LNCAP (cell line): ENCODE data around the gene MGAT4A.

Experiments used
- TF ChIP-seq, protein P1 (sequence below): fragments of 450-650 bp; IDR thresholded peaks from 2 replicates; pipeline ENCODE4 v1.5.1; 2017; ENCODE audit warnings: mild to moderate bottlenecking

MGAT4A gene

DNA sequence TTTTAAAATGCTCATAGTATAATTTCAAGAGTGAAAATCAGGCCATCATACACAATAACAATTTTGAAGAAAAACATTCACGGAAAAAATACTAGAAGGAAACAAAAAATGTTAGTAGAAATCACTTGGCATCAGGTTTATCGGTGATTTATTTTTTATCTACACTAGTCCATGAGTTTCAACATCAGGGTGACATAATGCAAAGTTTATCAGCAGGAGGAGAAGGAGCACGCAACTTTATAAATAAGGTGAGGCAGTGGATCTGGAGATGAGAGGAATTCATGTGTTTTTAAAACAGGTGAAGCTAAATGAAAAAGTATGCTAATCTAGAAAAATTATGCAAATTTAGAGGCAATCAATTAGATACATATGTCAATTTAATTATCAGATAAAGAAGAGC lies 54.2 kb downstream of the MGAT4A start:
- TF ChIP-seq, protein P1, sequence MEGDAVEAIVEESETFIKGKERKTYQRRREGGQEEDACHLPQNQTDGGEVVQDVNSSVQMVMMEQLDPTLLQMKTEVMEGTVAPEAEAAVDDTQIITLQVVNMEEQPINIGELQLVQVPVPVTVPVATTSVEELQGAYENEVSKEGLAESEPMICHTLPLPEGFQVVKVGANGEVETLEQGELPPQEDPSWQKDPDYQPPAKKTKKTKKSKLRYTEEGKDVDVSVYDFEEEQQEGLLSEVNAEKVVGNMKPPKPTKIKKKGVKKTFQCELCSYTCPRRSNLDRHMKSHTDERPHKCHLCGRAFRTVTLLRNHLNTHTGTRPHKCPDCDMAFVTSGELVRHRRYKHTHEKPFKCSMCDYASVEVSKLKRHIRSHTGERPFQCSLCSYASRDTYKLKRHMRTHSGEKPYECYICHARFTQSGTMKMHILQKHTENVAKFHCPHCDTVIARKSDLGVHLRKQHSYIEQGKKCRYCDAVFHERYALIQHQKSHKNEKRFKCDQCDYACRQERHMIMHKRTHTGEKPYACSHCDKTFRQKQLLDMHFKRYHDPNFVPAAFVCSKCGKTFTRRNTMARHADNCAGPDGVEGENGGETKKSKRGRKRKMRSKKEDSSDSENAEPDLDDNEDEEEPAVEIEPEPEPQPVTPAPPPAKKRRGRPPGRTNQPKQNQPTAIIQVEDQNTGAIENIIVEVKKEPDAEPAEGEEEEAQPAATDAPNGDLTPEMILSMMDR: no peak

DNA sequence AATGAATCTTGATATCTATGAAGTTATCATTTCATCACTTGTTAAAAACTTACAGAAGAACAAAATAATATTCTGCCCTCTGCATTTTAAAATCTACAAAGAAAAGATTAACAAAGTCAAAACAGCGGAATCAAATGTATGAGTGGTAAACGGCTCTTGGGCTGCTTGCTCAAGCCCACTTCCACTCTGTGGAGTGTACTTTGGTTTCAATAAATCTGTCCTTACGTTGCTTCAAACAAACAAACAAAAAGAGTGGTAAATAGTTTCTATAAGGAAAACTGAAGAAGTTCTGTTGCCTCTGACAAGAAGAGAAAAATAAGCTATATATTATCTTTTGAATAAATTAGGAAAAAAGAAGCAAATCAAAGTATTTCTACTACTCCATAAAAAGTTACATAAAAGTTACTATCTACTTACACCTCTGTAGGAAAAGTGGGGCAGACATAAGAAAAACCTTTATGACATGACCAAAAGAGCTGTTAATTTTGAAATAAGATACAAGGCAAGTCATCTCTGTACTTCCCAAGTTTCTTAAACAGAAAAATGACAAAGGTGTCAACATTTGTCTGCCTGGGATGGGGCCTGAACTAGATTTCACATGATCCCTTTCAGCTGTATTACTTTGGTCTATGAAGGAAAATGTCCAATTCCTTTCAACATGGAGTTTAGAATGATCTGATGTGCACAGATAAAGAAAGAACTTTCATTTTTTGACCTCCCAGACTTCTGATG lies 56.5 kb downstream of the MGAT4A start:
- TF ChIP-seq, protein P1: no peak

DNA sequence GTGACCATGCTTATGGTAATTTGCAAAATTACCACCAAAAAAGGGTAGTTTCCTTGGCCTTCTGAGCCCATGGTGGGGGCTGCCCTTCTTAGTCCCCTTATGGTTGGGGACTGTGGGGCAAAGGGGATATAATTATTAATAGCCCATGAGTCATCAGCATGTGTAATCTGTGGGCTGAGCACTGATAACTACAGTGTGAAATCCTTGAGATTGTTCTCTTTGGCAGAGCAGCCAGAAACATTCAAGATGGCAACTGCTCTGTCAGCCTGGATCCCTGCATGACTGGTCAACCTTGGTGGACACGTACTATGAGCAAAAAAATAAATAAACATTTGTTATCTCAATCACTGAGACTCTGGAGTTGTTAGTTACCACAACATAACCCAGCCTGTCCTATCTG lies 61.3 kb downstream of the MGAT4A start:
- TF ChIP-seq, protein P1: no peak

DNA sequence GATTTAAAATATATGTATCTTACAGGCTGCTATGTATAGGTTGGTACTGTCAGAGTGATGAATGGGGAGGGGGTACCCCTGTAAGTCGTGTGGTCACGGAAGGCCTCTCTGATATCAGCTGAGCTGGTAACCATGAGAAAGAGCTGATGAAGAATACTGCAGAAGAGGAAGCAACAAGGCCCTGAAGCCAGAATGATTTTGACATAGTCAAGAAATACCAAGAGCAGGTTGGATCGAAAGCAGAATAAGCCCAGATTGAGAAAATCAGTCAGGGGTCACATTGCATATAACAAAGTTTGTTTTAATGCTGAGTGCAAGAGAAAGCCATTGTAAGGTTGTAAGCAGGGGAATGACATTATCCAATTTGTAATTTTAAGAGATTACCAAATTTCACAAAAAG lies 65.3 kb downstream of the MGAT4A start:
- TF ChIP-seq, protein P1: no peak

DNA sequence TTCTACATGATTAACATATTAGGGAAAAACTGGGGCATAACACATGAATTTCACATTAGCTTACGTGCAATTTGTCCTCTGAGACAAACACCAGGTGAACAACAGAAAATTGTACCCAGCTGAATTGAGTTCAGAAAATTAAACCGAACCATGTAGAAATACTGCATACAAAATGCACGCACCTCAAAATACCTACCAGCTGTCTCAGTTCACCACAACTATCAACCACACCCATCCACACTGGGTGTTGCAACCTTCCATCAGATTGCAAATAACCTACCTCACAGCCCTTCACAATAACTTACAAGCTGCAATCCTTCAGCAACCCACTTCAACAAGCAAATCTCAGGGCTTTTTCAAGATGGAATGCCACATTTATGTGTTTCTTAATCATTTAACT lies 66.6 kb downstream of the MGAT4A start:
- TF ChIP-seq, protein P1: no peak

DNA sequence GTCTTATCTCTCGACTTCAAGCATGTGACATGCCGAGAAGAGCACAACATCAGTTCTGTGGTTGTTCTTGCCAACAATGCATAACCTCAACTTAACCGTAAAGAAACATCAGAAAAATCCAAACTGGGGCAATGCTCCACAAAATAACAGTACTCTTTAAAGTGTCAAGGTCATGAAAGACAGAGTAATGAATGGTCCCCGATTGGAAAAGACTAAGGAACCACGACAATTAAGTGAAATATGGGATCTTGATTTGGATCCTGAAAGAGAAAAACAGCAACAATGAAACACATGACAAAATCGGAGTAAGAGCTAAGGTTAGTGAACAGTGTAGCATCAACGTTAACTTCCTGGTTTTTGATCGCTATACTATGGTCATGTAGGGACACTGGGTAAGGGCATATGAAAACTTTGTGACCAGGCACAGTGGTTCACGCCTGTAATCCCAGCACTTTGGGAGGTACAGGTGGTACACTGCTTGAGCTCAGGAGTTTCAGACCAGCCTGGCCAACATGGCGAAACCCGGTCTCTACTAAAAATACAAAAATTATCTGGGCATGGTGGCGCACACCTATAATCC lies 67.3 kb downstream of the MGAT4A start:
- TF ChIP-seq, protein P1: no peak

DNA sequence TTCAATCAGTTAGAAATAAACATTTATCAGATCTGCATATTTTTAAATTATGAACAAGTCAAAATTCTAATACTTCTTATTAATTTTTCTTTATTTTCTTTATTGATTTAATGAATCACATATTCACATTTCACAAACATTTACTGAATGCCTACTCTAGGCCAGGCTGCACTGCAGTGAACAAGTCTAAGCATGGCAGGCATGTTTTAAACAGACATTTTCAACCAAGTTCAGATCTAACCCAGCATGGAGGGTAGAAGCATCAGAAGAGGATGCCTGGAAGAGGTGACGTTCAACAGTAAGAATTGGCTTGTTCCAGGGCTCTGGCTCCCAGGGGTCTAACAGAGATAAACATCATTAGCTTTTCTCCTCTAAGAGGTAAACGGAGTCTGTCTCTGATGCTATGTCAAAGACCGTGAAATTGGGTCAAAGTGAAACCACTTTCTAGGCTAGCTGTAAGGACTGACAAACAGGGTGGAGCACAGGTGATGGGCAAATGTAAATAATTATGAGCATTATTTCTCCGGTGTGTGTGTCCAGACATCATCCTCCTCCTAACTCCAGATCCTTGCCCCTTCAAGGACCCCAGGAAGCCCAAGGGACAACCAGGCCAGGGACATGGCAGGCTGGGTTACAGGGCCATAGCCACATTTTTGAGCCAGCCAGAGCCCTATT lies 72.0 kb downstream of the MGAT4A start:
- TF ChIP-seq, protein P1: no peak
